Measurements from ENCODE around the gene ERC2. TPM values are rescaled to one million over a fixed set of nuclear protein-coding genes. Genes with fewer than 3 reads are reported as not detected.

Gene ERC2
- total and polyA plus RNA-seq, 2 of the 8 experiments (the other 6 are each of a cell fraction or from before 2014, with no cell fraction given): 16.4 to 22.8 TPM

GRCh38 chr3:56379723-56380287 is 88.5 kb downstream of the ERC2 start:
- no peaks in the 10 kb centered on the region for H4K20me1 ChIP-seq (replicated peaks in 1 of 2; ENCODE audit: control insufficient read depth in 1 of 2, insufficient read depth in 2 of 2, low read length in 2 of 2)
- H3K14ac ChIP-seq (ENCODE audit: insufficient read length): no peak overlapping the region
- H4K91ac ChIP-seq (replicated peaks; ENCODE audit: insufficient read length, low read length): no peak overlapping the region
- no peak overlapping the region for H4K5ac ChIP-seq (ENCODE audit: insufficient read length, low read depth, low read length)
- H3K4me3 ChIP-seq (ENCODE audit: extremely low read depth in 1 of 4, insufficient read depth in 2 of 4, low read depth in 3 of 4, low read length in 4 of 4): no peak overlapping the region
- no peak overlapping the region for H2BK5ac ChIP-seq (ENCODE audit: low read depth, low read length)
- peaks cover 0 to 1% (median 0%) of the 10 kb centered on the region in 4 experiments; a peak in 1 of 7 replicates for H3K27me3 ChIP-seq (replicated peaks in 1 of 4; ENCODE audit: control insufficient read depth in 3 of 4, extremely low read depth in 1 of 4, insufficient read depth in 3 of 4, low read length in 3 of 4)
- peaks cover 0 to 9% of the 10 kb centered on the region in 2 experiments; a peak in 2 of 4 replicates for H3K9me3 ChIP-seq (ENCODE audit: insufficient read depth in 2 of 2, low read depth in 1 of 2, low read length in 1 of 2)
- no peak overlapping the region for H3K27ac ChIP-seq (ENCODE audit: low read depth, low read length)
- no peak overlapping the region for H3K23ac ChIP-seq (ENCODE audit: insufficient read length)
- CTCF ChIA-PET (ENCODE audit: partially characterized antibody): no interaction called here
- no peaks in the 10 kb centered on the region for H3K79me1 ChIP-seq (ENCODE audit: low read depth, low read length)
- H3K36me3 ChIP-seq (ENCODE audit: control insufficient read depth in 2 of 4, insufficient read depth in 4 of 4, low read length in 3 of 4): peaks cover 0 to 8% (median 0%) of the 10 kb centered on the region in 4 experiments; a peak in 2 of 8 replicates
- H2BK20ac ChIP-seq (ENCODE audit: low read length): no peak overlapping the region
- H3K23me2 ChIP-seq (ENCODE audit: low read depth, low read length): no peaks in the 10 kb centered on the region
- no peak for FAIRE-seq
- DNase-seq (ENCODE audit: low read depth in 1 of 2, low spot score in 2 of 2): no peak
- no peak overlapping the region for H4K8ac ChIP-seq (ENCODE audit: extremely low read depth, insufficient read depth, low read length)
- H2AFZ ChIP-seq (ENCODE audit: low read length): no peak overlapping the region
- no peak overlapping the region for H3K4me2 ChIP-seq (ENCODE audit: insufficient read depth in 1 of 2, low read depth in 2 of 2, low read length in 2 of 2)
- H3K18ac ChIP-seq (ENCODE audit: extremely low read depth, low read length): no peak overlapping the region
- WGBS, 2 experiments (ENCODE audit: extremely low coverage in 1 of 2, insufficient coverage in 1 of 2, insufficient read length in 1 of 2, insufficient replicate concordance in 2 of 2, low coverage in 1 of 2, low lambda C conversion rate in 2 of 2, missing lambda C conversion rate in 1 of 2): 87% methylated on average over 7 of the region's 7 CpGs; no CpG with 5 or more reads in 1 of the 2 experiments
- no peak overlapping the region for H2AK5ac ChIP-seq (ENCODE audit: low read depth, low read length)
- no peak overlapping the region for H3K4ac ChIP-seq (replicated peaks; ENCODE audit: insufficient read length, low read depth, low read length)
- no peaks in the 10 kb centered on the region for H3K79me2 ChIP-seq (ENCODE audit: control insufficient read depth in 1 of 2, insufficient read depth in 2 of 2, low read length in 2 of 2)
- H2BK120ac ChIP-seq (replicated peaks; ENCODE audit: low read depth, low read length): no peak overlapping the region
- POLR2A ChIA-PET (ENCODE audit: partially characterized antibody): no interaction called here
- no peak overlapping the region for H3K56ac ChIP-seq (replicated peaks; ENCODE audit: insufficient read length, low read depth, low read length)
- H2BK12ac ChIP-seq (ENCODE audit: low read depth, low read length): no peak overlapping the region
- H3K9ac ChIP-seq (replicated peaks in 1 of 4; ENCODE audit: extremely low read depth in 1 of 4, low read depth in 3 of 4, low read length in 3 of 4): no peak overlapping the region
- H3K4me1 ChIP-seq (replicated peaks in 1 of 4; ENCODE audit: control insufficient read depth in 3 of 4, insufficient read depth in 4 of 4, low read length in 3 of 4): no peaks in the 10 kb centered on the region
- H2BK15ac ChIP-seq (ENCODE audit: low read length): no peak overlapping the region
- TF ChIP-seq EZH2 (IDR thresholded peaks at IDR 0.05; ENCODE audit: low read depth, low read length, severe bottlenecking) (no peak), JUN (IDR thresholded peaks at IDR 0.05; ENCODE audit: low read depth, low read length) (no peak), POLR2AphosphoS5 (IDR thresholded peaks at IDR 0.05; ENCODE audit: low read depth, low read length) (no peak), CTBP2 (IDR thresholded peaks at IDR 0.05; ENCODE audit: borderline replicate concordance, insufficient read depth, insufficient read length, low read length) (no peak), NRF1 (IDR thresholded peaks at IDR 0.05; ENCODE audit: low read depth, low read length) (no peak), NANOG (IDR thresholded peaks at IDR 0.05; ENCODE audit: insufficient read depth, low read depth, low read length, poor library complexity, severe bottlenecking) (no peak), CHD1 (IDR thresholded peaks at IDR 0.05; ENCODE audit: low read depth, low read length) (no peak), ZNF274 (IDR thresholded peaks at IDR 0.05; ENCODE audit: borderline replicate concordance, extremely low read depth, low read length) (no peak), YY1 (IDR thresholded peaks at IDR 0.05; ENCODE audit: low read depth, low read length) (no peak), JUND (IDR thresholded peaks at IDR 0.05; ENCODE audit: low read length) (no peak), MAFK (IDR thresholded peaks at IDR 0.05; ENCODE audit: low read depth, low read length) (no peak), E2F6 (IDR thresholded peaks at IDR 0.05) (no peak), CBX5 (IDR thresholded peaks at IDR 0.05; ENCODE audit: low read depth, low read length) (no peak)

All from H1 (cell line).